ENCODE results near the gene FIBCD1. TPM values are rescaled to one million over a fixed set of nuclear protein-coding genes. Genes with fewer than 3 reads are reported as not detected.

Gene FIBCD1
- total RNA-seq, 1 experiment from 2014 or later, result 6.6 TPM

DNA sequence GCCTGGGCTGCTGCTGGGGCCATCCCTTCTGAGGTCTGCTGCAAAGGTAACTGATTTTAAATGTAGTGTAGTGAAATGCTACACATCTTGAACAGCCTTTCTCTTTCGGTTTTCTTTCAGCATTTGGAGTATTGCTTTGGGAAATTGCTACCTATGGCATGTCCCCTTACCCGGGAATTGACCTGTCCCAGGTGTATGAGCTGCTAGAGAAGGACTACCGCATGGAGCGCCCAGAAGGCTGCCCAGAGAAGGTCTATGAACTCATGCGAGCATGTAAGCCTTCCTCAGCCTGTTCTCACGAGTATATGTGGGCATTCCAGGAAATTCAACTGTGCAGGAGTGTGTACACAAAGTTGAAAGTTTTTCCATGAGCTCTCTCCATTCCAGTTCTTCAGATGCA is 60.8 kb downstream of the FIBCD1 start:
- ChIA-PET CTCF (interaction anchor here (1.2 to 1.3 kb wide), 2 partner anchors 49 to 186 kb away, joined by 3 read pairs; no protein-coding TSS in a partner anchor), POLR2A (interaction anchor here (0.6 kb wide), 2 partner anchors 12 to 230 kb away, joined by 3 read pairs; no protein-coding TSS in a partner anchor)
- H3K4me3 Mint-ChIP-seq, result no peak overlapping the region
- no peak for DNase-seq (ENCODE audit: low spot score)
- peaks cover 67% of the 10 kb centered on the region for H3K36me3 Mint-ChIP-seq
- no peak for ATAC-seq
- no peak overlapping the region for H3K27ac Mint-ChIP-seq
- H3K27me3 Mint-ChIP-seq (ENCODE audit: low read depth), result no peaks in the 10 kb centered on the region
- no peaks in the 10 kb centered on the region for H3K9me3 Mint-ChIP-seq
- TF ChIP-seq ZNF512 (CRISPR knock-in tag; IDR thresholded peaks at IDR 0.05; ENCODE audit: borderline replicate concordance) (no peak), ZBTB21 (CRISPR knock-in tag; IDR thresholded peaks at IDR 0.05; ENCODE audit: borderline replicate concordance) (no peak), RELA (CRISPR knock-in tag; IDR thresholded peaks at IDR 0.05; ENCODE audit: borderline replicate concordance) (no peak), IRF1 (CRISPR knock-in tag; IDR thresholded peaks at IDR 0.05) (no peak), ZNF423 (CRISPR knock-in tag; IDR thresholded peaks at IDR 0.05) (no peak)
- no peaks in the 10 kb centered on the region for H3K4me1 Mint-ChIP-seq

DNA sequence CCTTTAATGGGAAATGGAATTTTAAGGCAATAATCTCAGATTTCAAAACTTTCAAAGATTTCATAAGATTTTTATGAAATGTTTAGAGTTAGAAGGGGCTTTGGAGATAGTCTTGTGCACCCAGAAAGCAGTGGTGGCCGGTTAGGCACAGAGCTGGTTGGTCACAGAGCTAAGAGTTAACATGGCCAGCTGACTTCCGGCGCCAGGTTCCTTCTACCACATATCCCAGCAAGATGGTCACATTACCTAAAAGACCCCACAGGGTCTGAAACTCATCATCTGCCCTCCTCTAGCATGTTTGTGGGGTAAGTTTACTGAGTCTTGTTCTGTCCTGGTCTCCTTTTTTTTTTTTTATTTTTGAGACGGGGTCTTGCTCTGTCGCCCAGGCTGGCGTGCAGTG is 61.7 kb downstream of the FIBCD1 start:
- Mint-ChIP-seq H3K9me3 (no peaks in the 10 kb centered on the region), H3K4me1 (no peaks in the 10 kb centered on the region), H3K27ac (no peak overlapping the region), H3K4me3 (no peak overlapping the region), H3K36me3 (peaks cover 77% of the 10 kb centered on the region), H3K27me3 (ENCODE audit: low read depth) (no peaks in the 10 kb centered on the region)
- no peak for ATAC-seq
- ChIA-PET CTCF (interaction anchor here (1.0 to 1.2 kb wide), 2 partner anchors 118 to 185 kb away, joined by 3 read pairs; no protein-coding TSS in a partner anchor), POLR2A (interaction anchor here (0.6 kb wide), 2 partner anchors 90 to 136 kb away, joined by 6 read pairs; no protein-coding TSS in a partner anchor)
- no peak for DNase-seq (ENCODE audit: low spot score)
- TF ChIP-seq ZNF423 (CRISPR knock-in tag; IDR thresholded peaks at IDR 0.05), result no peak
- no peak for TF ChIP-seq NFE2L1 (CRISPR knock-in tag; IDR thresholded peaks at IDR 0.05)
- no peak for TF ChIP-seq CREB1 (CRISPR knock-in tag; IDR thresholded peaks at IDR 0.05)
- TF ChIP-seq NFYB (CRISPR knock-in tag; conservative IDR thresholded peaks at IDR 0.05; ENCODE audit: low read depth), result no peak
- TF ChIP-seq, protein P1, sequence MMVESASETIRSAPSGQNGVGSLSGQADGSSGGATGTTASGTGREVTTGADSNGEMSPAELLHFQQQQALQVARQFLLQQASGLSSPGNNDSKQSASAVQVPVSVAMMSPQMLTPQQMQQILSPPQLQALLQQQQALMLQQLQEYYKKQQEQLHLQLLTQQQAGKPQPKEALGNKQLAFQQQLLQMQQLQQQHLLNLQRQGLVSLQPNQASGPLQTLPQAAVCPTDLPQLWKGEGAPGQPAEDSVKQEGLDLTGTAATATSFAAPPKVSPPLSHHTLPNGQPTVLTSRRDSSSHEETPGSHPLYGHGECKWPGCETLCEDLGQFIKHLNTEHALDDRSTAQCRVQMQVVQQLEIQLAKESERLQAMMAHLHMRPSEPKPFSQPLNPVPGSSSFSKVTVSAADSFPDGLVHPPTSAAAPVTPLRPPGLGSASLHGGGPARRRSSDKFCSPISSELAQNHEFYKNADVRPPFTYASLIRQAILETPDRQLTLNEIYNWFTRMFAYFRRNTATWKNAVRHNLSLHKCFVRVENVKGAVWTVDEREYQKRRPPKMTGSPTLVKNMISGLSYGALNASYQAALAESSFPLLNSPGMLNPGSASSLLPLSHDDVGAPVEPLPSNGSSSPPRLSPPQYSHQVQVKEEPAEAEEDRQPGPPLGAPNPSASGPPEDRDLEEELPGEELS (CRISPR knock-in tag; IDR thresholded peaks at IDR 0.05), result no peak
- TF ChIP-seq GABPB1 (CRISPR knock-in tag; IDR thresholded peaks at IDR 0.05), result no peak
- no peak for TF ChIP-seq ZNF396 (CRISPR knock-in tag; IDR thresholded peaks at IDR 0.05; ENCODE audit: borderline replicate concordance)
- TF ChIP-seq RORB (CRISPR knock-in tag; IDR thresholded peaks at IDR 0.05), result no peak
- TF ChIP-seq, protein P2, sequence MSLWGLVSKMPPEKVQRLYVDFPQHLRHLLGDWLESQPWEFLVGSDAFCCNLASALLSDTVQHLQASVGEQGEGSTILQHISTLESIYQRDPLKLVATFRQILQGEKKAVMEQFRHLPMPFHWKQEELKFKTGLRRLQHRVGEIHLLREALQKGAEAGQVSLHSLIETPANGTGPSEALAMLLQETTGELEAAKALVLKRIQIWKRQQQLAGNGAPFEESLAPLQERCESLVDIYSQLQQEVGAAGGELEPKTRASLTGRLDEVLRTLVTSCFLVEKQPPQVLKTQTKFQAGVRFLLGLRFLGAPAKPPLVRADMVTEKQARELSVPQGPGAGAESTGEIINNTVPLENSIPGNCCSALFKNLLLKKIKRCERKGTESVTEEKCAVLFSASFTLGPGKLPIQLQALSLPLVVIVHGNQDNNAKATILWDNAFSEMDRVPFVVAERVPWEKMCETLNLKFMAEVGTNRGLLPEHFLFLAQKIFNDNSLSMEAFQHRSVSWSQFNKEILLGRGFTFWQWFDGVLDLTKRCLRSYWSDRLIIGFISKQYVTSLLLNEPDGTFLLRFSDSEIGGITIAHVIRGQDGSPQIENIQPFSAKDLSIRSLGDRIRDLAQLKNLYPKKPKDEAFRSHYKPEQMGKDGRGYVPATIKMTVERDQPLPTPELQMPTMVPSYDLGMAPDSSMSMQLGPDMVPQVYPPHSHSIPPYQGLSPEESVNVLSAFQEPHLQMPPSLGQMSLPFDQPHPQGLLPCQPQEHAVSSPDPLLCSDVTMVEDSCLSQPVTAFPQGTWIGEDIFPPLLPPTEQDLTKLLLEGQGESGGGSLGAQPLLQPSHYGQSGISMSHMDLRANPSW (CRISPR knock-in tag; conservative IDR thresholded peaks at IDR 0.05; ENCODE audit: low read depth), result no peak
- TF ChIP-seq HMGXB4 (CRISPR knock-in tag; IDR thresholded peaks at IDR 0.05), result no peak
- no peak for TF ChIP-seq ZSCAN18 (CRISPR knock-in tag; IDR thresholded peaks at IDR 0.05)
- no peak for TF ChIP-seq ZNF281 (CRISPR knock-in tag; IDR thresholded peaks at IDR 0.05)
- TF ChIP-seq, protein P3, sequence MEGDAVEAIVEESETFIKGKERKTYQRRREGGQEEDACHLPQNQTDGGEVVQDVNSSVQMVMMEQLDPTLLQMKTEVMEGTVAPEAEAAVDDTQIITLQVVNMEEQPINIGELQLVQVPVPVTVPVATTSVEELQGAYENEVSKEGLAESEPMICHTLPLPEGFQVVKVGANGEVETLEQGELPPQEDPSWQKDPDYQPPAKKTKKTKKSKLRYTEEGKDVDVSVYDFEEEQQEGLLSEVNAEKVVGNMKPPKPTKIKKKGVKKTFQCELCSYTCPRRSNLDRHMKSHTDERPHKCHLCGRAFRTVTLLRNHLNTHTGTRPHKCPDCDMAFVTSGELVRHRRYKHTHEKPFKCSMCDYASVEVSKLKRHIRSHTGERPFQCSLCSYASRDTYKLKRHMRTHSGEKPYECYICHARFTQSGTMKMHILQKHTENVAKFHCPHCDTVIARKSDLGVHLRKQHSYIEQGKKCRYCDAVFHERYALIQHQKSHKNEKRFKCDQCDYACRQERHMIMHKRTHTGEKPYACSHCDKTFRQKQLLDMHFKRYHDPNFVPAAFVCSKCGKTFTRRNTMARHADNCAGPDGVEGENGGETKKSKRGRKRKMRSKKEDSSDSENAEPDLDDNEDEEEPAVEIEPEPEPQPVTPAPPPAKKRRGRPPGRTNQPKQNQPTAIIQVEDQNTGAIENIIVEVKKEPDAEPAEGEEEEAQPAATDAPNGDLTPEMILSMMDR (IDR thresholded peaks at IDR 0.05), result no peak
- TF ChIP-seq, protein P4, sequence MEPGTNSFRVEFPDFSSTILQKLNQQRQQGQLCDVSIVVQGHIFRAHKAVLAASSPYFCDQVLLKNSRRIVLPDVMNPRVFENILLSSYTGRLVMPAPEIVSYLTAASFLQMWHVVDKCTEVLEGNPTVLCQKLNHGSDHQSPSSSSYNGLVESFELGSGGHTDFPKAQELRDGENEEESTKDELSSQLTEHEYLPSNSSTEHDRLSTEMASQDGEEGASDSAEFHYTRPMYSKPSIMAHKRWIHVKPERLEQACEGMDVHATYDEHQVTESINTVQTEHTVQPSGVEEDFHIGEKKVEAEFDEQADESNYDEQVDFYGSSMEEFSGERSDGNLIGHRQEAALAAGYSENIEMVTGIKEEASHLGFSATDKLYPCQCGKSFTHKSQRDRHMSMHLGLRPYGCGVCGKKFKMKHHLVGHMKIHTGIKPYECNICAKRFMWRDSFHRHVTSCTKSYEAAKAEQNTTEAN (CRISPR knock-in tag; IDR thresholded peaks at IDR 0.05), result no peak
